CD4-positive, CD25-positive, alpha-beta regulatory T cell (primary cell): ENCODE results near the gene NTRK3. TPM values are rescaled to one million over a fixed set of nuclear protein-coding genes. Genes with fewer than 3 reads are reported as not detected.

Experiments
- ATAC-seq, 2 donors: fragments of 150-1000 bp; cut with Tn5 transposase; one replicate each; pipeline ENCODE4 v1.10.0; 2021; ENCODE audit warnings: low read depth in 2 of 2, moderate number of reproducible peaks in 2 of 2, moderate library complexity in 1 of 2
- DNase-seq, 3 donors: peaks; one replicate each; pipeline versions ENCODE4 v3.0.0 to v3.0.0-alpha.2; 2012 to 2022; ENCODE audit warnings: mixed read lengths in 1 of 3
- H3K27ac ChIP-seq: one replicate; pipeline ENCODE4 v1.7.0; 2013; ENCODE audit warnings: mild to moderate bottlenecking, low read length; ENCODE audit not compliant: insufficient read depth, poor library complexity, severe bottlenecking
- H3K27me3 ChIP-seq: one replicate; pipeline ENCODE4 v1.7.0; 2013; ENCODE audit warnings: low read length; ENCODE audit not compliant: control insufficient read depth, insufficient read depth
- H3K36me3 ChIP-seq: one replicate; pipeline ENCODE4 v1.7.0; 2013; ENCODE audit warnings: mild to moderate bottlenecking, low read length, moderate library complexity; ENCODE audit not compliant: control insufficient read depth, insufficient read depth
- H3K4me1 ChIP-seq: 2 replicates; pipeline ENCODE4 v1.7.0; 2013; ENCODE audit warnings: mild to moderate bottlenecking, low read length; ENCODE audit not compliant: insufficient read depth, control insufficient read depth, poor library complexity, severe bottlenecking
- H3K4me3 ChIP-seq: one replicate; pipeline ENCODE4 v1.7.0; 2013; ENCODE audit warnings: low read depth, mild to moderate bottlenecking, low read length, moderate library complexity
- H3K9me3 ChIP-seq, 2 experiments: 1 replicate in 1 of 2; 2 replicates in 1 of 2; pipeline ENCODE4 v1.7.0; 2013; ENCODE audit warnings: low read length in 2 of 2, mild to moderate bottlenecking in 1 of 2, moderate library complexity in 1 of 2; ENCODE audit not compliant: control insufficient read depth in 2 of 2
- H3K27ac Mint-ChIP-seq, 3 donors: one replicate each; pipeline ENCODE4 v1.8.0; 2020 to 2022; ENCODE audit warnings: mild to moderate bottlenecking in 3 of 3, mixed read lengths in 3 of 3, moderate library complexity in 2 of 3
- H3K27me3 Mint-ChIP-seq: one replicate; pipeline ENCODE4 v1.8.0; 2022; ENCODE audit warnings: mild to moderate bottlenecking, mixed read lengths
- H3K36me3 Mint-ChIP-seq: one replicate; pipeline ENCODE4 v1.8.0; 2020; ENCODE audit warnings: mixed read lengths
- H3K4me1 Mint-ChIP-seq, 4 donors: one replicate each; pipeline ENCODE4 v1.8.0; 2020 to 2022; ENCODE audit warnings: mixed read lengths in 4 of 4, mild to moderate bottlenecking in 1 of 4
- H3K4me3 Mint-ChIP-seq, 4 donors: one replicate each; pipeline ENCODE4 v1.8.0; 2020 to 2022; ENCODE audit warnings: mild to moderate bottlenecking in 4 of 4, mixed read lengths in 4 of 4, moderate library complexity in 3 of 4
- H3K9me3 Mint-ChIP-seq, 7 donors: one replicate each; pipeline ENCODE4 v1.8.0; 2020 to 2022; ENCODE audit warnings: mixed read lengths in 7 of 7, mild to moderate bottlenecking in 3 of 7, moderate library complexity in 2 of 7
- polyA plus RNA-seq, 4 donors: library from polyadenylated mRNA; unstranded; fragments of 300-500 nt; fragmentation: Illumina TruSeq; gene quantifications; one replicate each; pipeline ENCODE4 v1.2.3, GENCODE V29; 2021
- total RNA-seq: library from RNA; stranded (reverse); gene quantifications from one replicate; pipeline ENCODE4 v1.2.3, GENCODE V29; 2022

NTRK3 gene
- total and polyA plus RNA-seq, 5 donors from 2014 or later = not detected

- H3K4me3 Mint-ChIP-seq = no peak overlapping the region
- Histone ChIP-seq H3K4me3 (no peak overlapping the region), H3K36me3 (no peaks in the 10 kb centered on the region), H3K27me3 (no peaks in the 10 kb centered on the region), H3K27ac (no peak overlapping the region), H3K9me3 (no peaks in the 10 kb centered on the region), H3K4me1 (no peaks in the 10 kb centered on the region)
- H3K27ac Mint-ChIP-seq = no peak overlapping the region
- DNase-seq = no peak
- H3K9me3 Mint-ChIP-seq = peaks cover 0 to 1% (median 0%) of the 10 kb centered on the region in 7 donors
- no peaks in the 10 kb centered on the region for H3K4me1 Mint-ChIP-seq
- H3K36me3 Mint-ChIP-seq = no peaks in the 10 kb centered on the region
- ATAC-seq = no peak
- H3K27me3 Mint-ChIP-seq = peaks cover 19% of the 10 kb centered on the region
Observed at GRCh38 chr15:88269356-88270062, 13.0 kb upstream of the NTRK3 start.

- no peak overlapping the region for H3K27ac ChIP-seq
- no peak overlapping the region for H3K4me3 ChIP-seq
- no peaks in the 10 kb centered on the region for H3K4me1 ChIP-seq
- H3K9me3 Mint-ChIP-seq = no peaks in the 10 kb centered on the region
- no peaks in the 10 kb centered on the region for H3K36me3 ChIP-seq
- ATAC-seq (no peak), DNase-seq (no peak)
- no peaks in the 10 kb centered on the region for H3K27me3 ChIP-seq
- H3K4me1 Mint-ChIP-seq = no peaks in the 10 kb centered on the region
- H3K9me3 ChIP-seq = no peaks in the 10 kb centered on the region
- H3K36me3 Mint-ChIP-seq = no peaks in the 10 kb centered on the region
- no peak overlapping the region for H3K4me3 Mint-ChIP-seq
- peaks cover 19% of the 10 kb centered on the region for H3K27me3 Mint-ChIP-seq
- no peak overlapping the region for H3K27ac Mint-ChIP-seq
Observed at GRCh38 chr15:88267720-88268119, 11.2 kb upstream of the NTRK3 start.

GRCh38 chr15:88266170-88266569 lies 9.6 kb upstream of the NTRK3 start:
- peaks cover 3% of the 10 kb centered on the region for H3K27me3 ChIP-seq
- no peaks in the 10 kb centered on the region for H3K36me3 ChIP-seq
- ATAC-seq = no peak

GRCh38 chr15:88264622-88265021 lies 8.1 kb upstream of the NTRK3 start:
- DNase-seq (no peak), ATAC-seq (no peak)
- no peak overlapping the region for H3K4me3 Mint-ChIP-seq
- H3K9me3 Mint-ChIP-seq = no peaks in the 10 kb centered on the region
- peaks cover 7% of the 10 kb centered on the region for H3K27me3 ChIP-seq
- H3K27me3 Mint-ChIP-seq = peaks cover 20% of the 10 kb centered on the region
- no peak overlapping the region for H3K4me3 ChIP-seq
- H3K4me1 ChIP-seq = no peaks in the 10 kb centered on the region
- no peaks in the 10 kb centered on the region for H3K4me1 Mint-ChIP-seq
- no peaks in the 10 kb centered on the region for H3K36me3 Mint-ChIP-seq
- H3K27ac ChIP-seq = no peak overlapping the region
- H3K36me3 ChIP-seq = no peaks in the 10 kb centered on the region
- no peak overlapping the region for H3K27ac Mint-ChIP-seq
- H3K9me3 ChIP-seq = no peaks in the 10 kb centered on the region

More at GRCh38 chr15:88266170-88266569, 9.6 kb upstream of the NTRK3 start:
- H3K27ac ChIP-seq = no peak overlapping the region
- Mint-ChIP-seq H3K36me3 (no peaks in the 10 kb centered on the region), H3K9me3 (no peaks in the 10 kb centered on the region), H3K4me1 (no peaks in the 10 kb centered on the region), H3K4me3 (no peak overlapping the region), H3K27me3 (peaks cover 23% of the 10 kb centered on the region), H3K27ac (no peak overlapping the region)
- no peaks in the 10 kb centered on the region for H3K4me1 ChIP-seq
- H3K4me3 ChIP-seq = no peak overlapping the region
- H3K9me3 ChIP-seq = no peaks in the 10 kb centered on the region
- no peak for DNase-seq

- Histone ChIP-seq H3K4me1 (peaks cover 4% of the 10 kb centered on the region), H3K27me3 (peaks cover 13% of the 10 kb centered on the region), H3K36me3 (no peaks in the 10 kb centered on the region), H3K27ac (no peak overlapping the region), H3K9me3 (no peaks in the 10 kb centered on the region), H3K4me3 (no peak overlapping the region)
- no peaks in the 10 kb centered on the region for H3K36me3 Mint-ChIP-seq
- no peak overlapping the region for H3K4me3 Mint-ChIP-seq
- peaks cover 33% of the 10 kb centered on the region for H3K27me3 Mint-ChIP-seq
- DNase-seq = no peak
- H3K27ac Mint-ChIP-seq = no peak overlapping the region
- ATAC-seq = no peak
- no peaks in the 10 kb centered on the region for H3K9me3 Mint-ChIP-seq
- H3K4me1 Mint-ChIP-seq = peaks cover 0 to 10% (median 0%) of the 10 kb centered on the region in 4 donors
Observed at GRCh38 chr15:88262064-88262463, 5.5 kb upstream of the NTRK3 start.

- H3K36me3 ChIP-seq = no peaks in the 10 kb centered on the region
- H3K4me3 ChIP-seq = no peak overlapping the region
- Mint-ChIP-seq H3K27me3 (peaks cover 61% of the 10 kb centered on the region), H3K4me1 (peaks cover 0 to 25% (median 5%) of the 10 kb centered on the region in 4 donors), H3K36me3 (no peaks in the 10 kb centered on the region), H3K27ac (no peak overlapping the region), H3K4me3 (peak overlapping the region in 1 of 4 donors; percentile 63), H3K9me3 (peaks cover 0 to 4% (median 0%) of the 10 kb centered on the region in 7 donors)
- peaks cover 19% of the 10 kb centered on the region for H3K4me1 ChIP-seq
- H3K9me3 ChIP-seq = no peaks in the 10 kb centered on the region
- no peak overlapping the region for H3K27ac ChIP-seq
- ATAC-seq = no peak
- peaks cover 13% of the 10 kb centered on the region for H3K27me3 ChIP-seq
- no peak for DNase-seq
Observed at GRCh38 chr15:88258093-88258641, 1.6 kb upstream of the NTRK3 start.

- Mint-ChIP-seq H3K27me3 (peaks cover 68% of the 10 kb centered on the region), H3K36me3 (no peaks in the 10 kb centered on the region), H3K4me3 (peak overlapping the region in 2 of 4 donors; percentile 79), H3K4me1 (peaks cover 0 to 25% (median 5%) of the 10 kb centered on the region in 4 donors), H3K27ac (no peak overlapping the region), H3K9me3 (peaks cover 0 to 4% (median 0%) of the 10 kb centered on the region in 7 donors)
- ATAC-seq (no peak), DNase-seq (no peak)
- no peak overlapping the region for H3K4me3 ChIP-seq
- peaks cover 13% of the 10 kb centered on the region for H3K27me3 ChIP-seq
- no peaks in the 10 kb centered on the region for H3K36me3 ChIP-seq
- no peak overlapping the region for H3K27ac ChIP-seq
- no peaks in the 10 kb centered on the region for H3K9me3 ChIP-seq
- peaks cover 19% of the 10 kb centered on the region for H3K4me1 ChIP-seq
Observed at GRCh38 chr15:88257311-88258092, 963 bp upstream of the NTRK3 start.
